EL (cell line): Measurements from ENCODE around the gene SHB.
A peak's percentile ranks its signal among the peaks of the same experiment; 100 is the strongest.

Experiments
- DNase-seq: peaks from one replicate; pipeline ENCODE4 v3.0.0-alpha.2; 2016

Gene SHB

GRCh38 chr9:37925786-37926736, 143.0 kb downstream of the SHB start:
- peak; percentile 51 for DNase-seq

GRCh38 chr9:37925006-37925405, 144.0 kb downstream of the SHB start:
- no peak for DNase-seq

GRCh38 chr9:37924538-37924937, 144.5 kb downstream of the SHB start:
- DNase-seq: no peak

GRCh38 chr9:37923796-37924427, 145.1 kb downstream of the SHB start:
- DNase-seq: no peak

GRCh38 chr9:37923118-37923795, 145.8 kb downstream of the SHB start:
- no peak for DNase-seq

- no peak for DNase-seq
Measured at GRCh38 chr9:37922363-37923117, 146.5 kb downstream of the SHB start.

GRCh38 chr9:37921546-37922300, 147.3 kb downstream of the SHB start:
- DNase-seq: no peak

GRCh38 chr9:37921168-37921510, 147.9 kb downstream of the SHB start:
- no peak for DNase-seq

GRCh38 chr9:37920471-37921167, 148.4 kb downstream of the SHB start:
- DNase-seq: no peak

GRCh38 chr9:37919956-37920335, 149.1 kb downstream of the SHB start:
- no peak for DNase-seq

GRCh38 chr9:37919246-37919955, 149.6 kb downstream of the SHB start:
- no peak for DNase-seq

GRCh38 chr9:37918665-37919170, 150.3 kb downstream of the SHB start:
- DNase-seq: no peak

GRCh38 chr9:37917801-37918664, 151.0 kb downstream of the SHB start:
- no peak for DNase-seq

- no peak for DNase-seq
Measured at GRCh38 chr9:37917313-37917731, 151.7 kb downstream of the SHB start.

GRCh38 chr9:37916471-37917312, 152.3 kb downstream of the SHB start:
- DNase-seq: no peak

GRCh38 chr9:37915911-37916470, 153.0 kb downstream of the SHB start:
- no peak for DNase-seq

- DNase-seq: no peak
Measured at GRCh38 chr9:37914701-37915358, 154.2 kb downstream of the SHB start.

- DNase-seq: no peak
Measured at GRCh38 chr9:37914154-37914551, 154.9 kb downstream of the SHB start.
